Psoas muscle (tissue), 8 donors: ENCODE results near the gene EIF4EBP2. TPM values are rescaled to one million over a fixed set of nuclear protein-coding genes. Genes with fewer than 3 reads are reported as not detected.

Source experiments
- ATAC-seq, 4 donors: fragments of 200-7000 bp; cut with Tn5 transposase; one replicate each; pipeline ENCODE4 v1.9.1; 2020; ENCODE audit warnings: moderate library complexity in 3 of 4, mild to moderate bottlenecking in 2 of 4
- DNase-seq, 2 donors: peaks; one replicate each; pipeline ENCODE4 v3.0.0-alpha.2; 2020
- H3K27ac ChIP-seq: fragments of 200-600 bp; one replicate; pipeline ENCODE4 v1.8.0; 2022
- H3K27me3 ChIP-seq, 3 donors: fragments of 200-600 bp in 1 of 3; one replicate each; pipeline versions ENCODE4 v1.6.1 to v1.8.0; 2013 to 2022; ENCODE audit warnings: low read length in 2 of 3, mild to moderate bottlenecking in 2 of 3, moderate library complexity in 1 of 3; ENCODE audit not compliant: insufficient read depth in 3 of 3
- H3K36me3 ChIP-seq, 2 donors: fragments of 200-600 bp in 1 of 2; one replicate each; pipeline versions ENCODE4 v1.6.1 to v1.8.0; 2013 to 2022; ENCODE audit warnings: low read depth in 1 of 2, mild to moderate bottlenecking in 1 of 2, moderate library complexity in 1 of 2; ENCODE audit not compliant: insufficient read depth in 1 of 2
- H3K4me1 ChIP-seq: fragments of 200-600 bp; one replicate; pipeline ENCODE4 v1.8.0; 2022
- H3K4me3 ChIP-seq: fragments of 200-600 bp; one replicate; pipeline ENCODE4 v1.8.0; 2022; ENCODE audit warnings: mild to moderate bottlenecking
- H3K9me3 ChIP-seq: fragments of 200-600 bp; one replicate; pipeline ENCODE4 v1.8.0; 2022
- CTCF ChIP-seq: fragments of 200-600 bp; IDR thresholded peaks from one replicate; pipeline ENCODE4 v1.8.0; 2022; ENCODE audit warnings: antibody characterized with exemption
- WGBS, 3 donors: extraction: QIAGEN DNeasy Blood & Tissue Kit; methylation state at CpG; one replicate each; pipeline versions ENCODE4 v1.1.6 to v1.1.7; 2013; 5-methylcytosine and 5-hydroxymethylcytosine counted together
- intact Hi-C, 2 donors: fragments of 100-400 bp; cut with DNase I; formaldehyde crosslinking; loops; one replicate each; pipeline versions ENCODE4 v1.11.0 to v1.14.2; 2022
- polyA plus RNA-seq, 3 donors: library from polyadenylated mRNA; stranded (reverse); fragments of 200-250 nt; gene quantifications; one replicate each; pipeline ENCODE4 v1.2.3, GENCODE V29; 2013
- total RNA-seq, 4 donors: library from RNA; stranded (reverse); fragmentation: NEBNext Ultra II Directional in 2 of 4; extraction: Animal tissue kit (Norgen Biotek cat#: 25700) in 2 of 4; gene quantifications; one replicate each; pipeline versions ENCODE4 v1.2.1 to v1.2.4, GENCODE V29; 2021 to 2023
- donor health status: healthy with polysubstance abuse.
- donor health status: DM: no; HTN: no; CAD: no; lungs with moderate emphysema.
- donor health status: Bipolar disorder and iron deficiency.
- donor health status: healthy.
- donor health status: DM: yes; HTN: yes; CAD: no.
- donor health status: DM: no; HTN: no; CAD: no.
- donor health status: DM: no; HTN: no; CAD: no.
- donor health status: DM: yes; HTN: yes; CAD: no.

Gene EIF4EBP2
- total and polyA plus RNA-seq, 7 donors, result 13.0 to 76.6 (median 49.5) TPM

GRCh38 chr10:70358446-70358845 lies 45.5 kb upstream of the EIF4EBP2 start:
- no peak for TF ChIP-seq CTCF
- 46 to 75% (median 50%) methylated on average over 5 of the region's 5 CpGs for WGBS, 3 donors
- Histone ChIP-seq H3K4me3 (no peak overlapping the region), H3K27ac (peak overlapping the region; percentile 38), H3K36me3 (no peaks in the 10 kb centered on the region), H3K4me1 (peaks cover 7% of the 10 kb centered on the region), H3K27me3 (no peaks in the 10 kb centered on the region), H3K9me3 (no peaks in the 10 kb centered on the region)
- no peak for DNase-seq
- peak; percentile 31 to 73 (median 55) for ATAC-seq
- intact Hi-C loops, result no loop called here

DNA sequence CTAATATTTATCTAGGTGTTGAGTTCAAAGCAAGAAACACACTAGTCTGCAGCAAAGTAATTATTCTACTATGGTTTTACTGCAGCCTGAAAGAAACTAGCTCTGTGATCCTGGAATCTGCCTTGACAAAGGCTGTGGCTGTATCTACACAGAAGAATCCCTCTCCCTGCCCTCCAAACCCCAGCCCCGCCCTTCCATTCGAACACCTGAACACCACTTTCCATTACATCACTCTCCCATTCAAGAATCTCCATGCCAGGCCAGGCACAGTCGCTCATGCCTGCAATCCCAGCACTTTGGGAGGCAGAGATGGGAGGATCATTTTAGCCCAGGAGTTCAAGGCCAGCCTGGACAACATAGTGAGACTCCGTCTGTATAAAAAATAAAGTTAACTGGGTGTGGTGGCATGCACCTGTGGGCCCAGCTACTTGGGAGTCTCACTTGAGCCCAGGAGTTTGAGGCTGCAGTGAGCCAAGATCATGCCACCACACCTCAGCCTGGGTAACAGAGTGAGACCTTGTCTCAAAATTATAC lies 44.9 kb upstream of the EIF4EBP2 start:
- H3K4me1 ChIP-seq, result peaks cover 13% of the 10 kb centered on the region
- no peak for TF ChIP-seq CTCF
- H3K4me3 ChIP-seq, result no peak overlapping the region
- H3K27ac ChIP-seq, result no peak overlapping the region
- ATAC-seq (no peak), DNase-seq (no peak)
- intact Hi-C loops, result no loop called here
- H3K27me3 ChIP-seq, result no peaks in the 10 kb centered on the region
- no peaks in the 10 kb centered on the region for H3K36me3 ChIP-seq
- WGBS, 3 donors, result 77 to 86% (median 79%) methylated on average over 4 of the region's 4 CpGs
- no peaks in the 10 kb centered on the region for H3K9me3 ChIP-seq

DNA sequence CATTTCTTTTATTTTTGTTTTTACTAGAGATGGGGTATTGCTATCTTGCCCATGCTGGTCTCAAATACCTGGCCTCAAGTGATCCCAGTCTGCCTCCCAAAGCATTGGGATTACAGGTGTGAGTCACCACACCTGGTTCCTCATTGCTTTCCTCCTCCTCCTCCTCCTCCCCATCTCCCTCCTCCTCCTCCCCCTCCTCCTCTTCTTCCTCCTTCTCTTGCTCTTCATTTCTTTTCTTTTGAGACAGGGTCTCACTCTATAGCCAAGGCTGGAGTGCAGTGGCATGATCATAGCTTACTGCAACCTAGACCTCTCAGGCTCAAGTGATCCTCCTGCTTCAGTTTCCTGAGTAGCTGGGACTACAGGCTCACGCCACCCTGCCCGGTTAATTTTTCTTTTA lies 43.7 kb upstream of the EIF4EBP2 start:
- DNase-seq, result no peak
- Histone ChIP-seq H3K4me1 (peaks cover 15% of the 10 kb centered on the region), H3K27me3 (no peaks in the 10 kb centered on the region), H3K27ac (no peak overlapping the region), H3K9me3 (no peaks in the 10 kb centered on the region), H3K4me3 (no peak overlapping the region), H3K36me3 (no peaks in the 10 kb centered on the region)
- ATAC-seq, result no peak
- 94 to 98% (median 96%) methylated on average over 2 of the region's 2 CpGs for WGBS, 3 donors
- no peak for TF ChIP-seq CTCF
- intact Hi-C loops, result loop anchor here (5.0 kb wide), 2 partner anchors 88 to 93 kb away; no protein-coding TSS in a partner anchor

- no peaks in the 10 kb centered on the region for H3K9me3 ChIP-seq
- 88 to 94% (median 92%) methylated on average over 4 of the region's 4 CpGs for WGBS, 3 donors
Measured at GRCh38 chr10:70362328-70362727, 41.6 kb upstream of the EIF4EBP2 start.

More at GRCh38 chr10:70362328-70362727, 41.6 kb upstream of the EIF4EBP2 start:
- Histone ChIP-seq H3K27me3 (no peaks in the 10 kb centered on the region), H3K4me1 (peaks cover 15% of the 10 kb centered on the region), H3K36me3 (no peaks in the 10 kb centered on the region), H3K27ac (no peak overlapping the region), H3K4me3 (no peak overlapping the region)
- intact Hi-C loops, result loop anchor here (5.0 kb wide), 2 partner anchors 90 to 95 kb away; no protein-coding TSS in a partner anchor
- ATAC-seq (no peak), DNase-seq (no peak)
- no peak for TF ChIP-seq CTCF
